Measurements from ENCODE around the gene CATSPER2.
"Not testable (repeated sequence)": the region's sequence is repeated elsewhere in the genome, so short reads cannot be mapped to it uniquely, and the experiment has no call there.

Gene CATSPER2

DNA sequence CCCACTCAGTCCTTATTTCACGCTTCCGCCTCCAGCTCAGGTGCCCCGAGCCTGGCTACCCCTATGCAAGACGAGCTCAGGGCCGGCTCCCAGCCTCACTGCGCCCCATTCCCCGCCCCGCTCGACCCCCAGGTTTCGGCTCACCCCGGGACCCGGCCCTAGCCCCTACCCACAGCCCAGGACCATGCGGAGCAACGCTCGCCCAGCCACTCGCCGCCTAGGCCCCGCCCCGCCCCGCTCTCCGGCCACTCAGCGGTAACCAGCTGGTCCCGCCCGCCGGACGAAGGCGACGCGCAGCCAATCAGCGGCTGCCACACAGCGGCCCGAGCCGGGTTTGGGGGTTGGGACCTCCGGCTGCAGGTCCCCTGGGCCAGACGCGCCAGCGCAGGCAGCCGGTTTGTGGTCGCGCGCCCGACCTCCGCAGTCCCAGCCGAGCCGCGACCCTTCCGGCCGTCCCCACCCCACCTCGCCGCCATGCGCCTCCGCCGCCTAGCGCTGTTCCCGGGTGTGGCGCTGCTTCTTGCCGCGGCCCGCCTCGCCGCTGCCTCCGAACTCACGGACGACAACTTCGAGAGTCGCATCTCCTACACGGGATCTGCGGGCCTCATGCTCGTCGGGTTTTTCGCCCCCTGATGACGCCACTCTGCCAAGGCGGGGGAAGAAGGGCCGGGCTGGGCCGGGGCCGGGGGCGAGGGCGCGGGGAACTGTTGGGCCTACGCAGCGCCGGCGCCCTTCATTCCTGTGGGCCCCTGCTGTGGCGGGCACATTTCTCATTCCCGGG, at the start of gene CATSPER2:
TSS of gene CATSPER2 (minus strand) at position 196 of the 781 bp plus-strand sequence. CDS start 783 bp downstream, outside the sequence.
- no peak for DNase-seq

DNA sequence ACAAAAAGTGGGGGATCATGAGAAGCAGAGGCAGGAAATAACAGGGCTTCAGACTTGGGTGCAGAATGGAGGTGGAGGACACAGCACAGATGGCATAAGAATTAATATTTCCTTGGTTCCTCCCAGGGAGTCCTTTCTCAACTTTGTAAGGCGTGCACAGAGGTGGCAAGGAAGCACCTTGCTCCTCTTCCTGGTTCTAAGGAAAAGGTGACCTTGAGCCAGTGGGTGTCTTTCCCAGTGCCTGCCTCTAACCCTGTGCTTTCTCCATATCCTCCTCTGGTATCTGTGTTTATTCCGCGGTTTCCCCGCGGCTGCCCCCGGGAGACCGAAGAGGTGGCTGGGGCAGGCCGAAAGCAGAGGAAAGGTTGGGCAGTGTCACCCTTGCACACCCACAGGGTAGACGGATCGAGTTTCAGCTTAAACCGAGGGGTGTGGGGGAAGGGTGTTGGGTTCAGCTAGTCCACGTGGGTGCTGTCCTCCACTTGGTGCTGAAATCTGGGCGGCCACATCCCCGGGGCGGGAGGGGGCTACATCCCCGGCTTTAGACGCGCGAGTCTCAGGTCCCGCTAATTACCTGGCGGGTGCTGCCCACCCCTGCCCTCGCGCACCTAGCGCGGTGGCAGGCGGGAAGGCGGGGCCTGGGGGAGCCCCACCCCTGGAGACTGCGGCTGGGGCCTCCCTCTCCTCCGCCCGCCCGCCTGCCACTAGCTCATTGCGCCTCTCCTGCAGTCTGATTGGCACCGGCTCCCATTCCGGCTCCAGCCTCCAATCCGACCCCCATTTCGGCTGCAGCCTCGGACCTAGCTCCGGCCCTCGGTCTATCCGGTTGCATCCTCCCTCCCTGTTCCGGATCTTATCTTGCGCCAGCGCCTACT, 44.7 kb upstream of the CATSPER2 start, which contains the start of gene CKMT1A:
TSS of gene CKMT1A (plus strand) at position 712 of the 875 bp plus-strand sequence. CDS start 192 bp downstream, outside the sequence.
- DNase-seq = not testable (repeated sequence)

DNA sequence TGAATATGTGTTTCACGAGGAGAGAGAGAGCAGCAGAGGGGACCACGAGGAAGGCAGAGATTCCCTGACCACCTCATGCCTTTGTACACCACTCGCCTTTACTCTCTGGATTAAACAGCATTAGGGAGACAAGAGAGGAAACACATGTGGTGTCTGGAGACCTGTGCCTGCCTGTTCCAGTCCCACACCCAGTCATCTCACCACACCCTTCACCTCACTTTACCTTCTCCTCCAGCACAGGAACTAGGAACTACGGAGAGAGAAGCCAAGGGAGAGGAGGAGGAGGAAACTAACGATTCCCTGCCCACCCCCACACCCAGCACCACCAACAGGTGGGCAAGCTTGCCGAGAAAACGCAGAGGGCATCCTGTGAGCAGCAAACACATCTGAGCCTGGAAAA, 44.0 kb upstream of the CATSPER2 start:
- DNase-seq = not testable (repeated sequence)

DNA sequence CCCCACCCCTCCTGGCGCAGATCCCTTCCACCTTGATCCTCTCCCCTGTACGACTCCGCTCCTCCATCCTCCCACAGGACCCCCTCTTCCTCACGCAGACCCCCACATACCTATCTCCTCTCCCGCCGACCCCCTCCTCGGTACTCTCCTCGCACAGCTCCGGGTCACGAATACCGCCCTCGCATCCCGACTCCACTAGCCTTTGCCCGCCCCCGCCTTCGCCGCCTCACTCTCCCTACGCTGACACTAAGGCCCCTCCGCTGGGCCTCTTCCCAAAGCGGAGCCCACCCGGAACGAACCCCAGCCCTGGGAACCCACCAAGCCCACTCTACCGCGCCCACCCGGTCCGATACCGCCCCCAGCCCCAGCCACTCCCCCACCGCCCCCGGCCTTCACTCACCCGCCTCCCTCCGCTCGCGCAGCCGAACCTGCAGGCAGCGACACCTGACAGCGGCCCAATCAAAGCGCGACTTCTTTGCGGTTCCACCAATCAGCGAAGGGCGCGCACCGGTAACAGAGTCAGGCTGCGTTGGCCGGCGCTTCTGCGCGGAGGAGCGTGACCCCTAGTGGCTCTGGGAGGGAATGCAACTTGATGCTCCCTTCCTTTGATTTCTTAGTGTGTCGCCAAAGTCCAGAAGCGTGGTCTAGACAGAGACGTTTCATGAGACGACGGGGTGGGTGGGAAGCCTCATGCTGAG, 41.1 kb upstream of the CATSPER2 start:
- not testable (repeated sequence) for DNase-seq

DNA sequence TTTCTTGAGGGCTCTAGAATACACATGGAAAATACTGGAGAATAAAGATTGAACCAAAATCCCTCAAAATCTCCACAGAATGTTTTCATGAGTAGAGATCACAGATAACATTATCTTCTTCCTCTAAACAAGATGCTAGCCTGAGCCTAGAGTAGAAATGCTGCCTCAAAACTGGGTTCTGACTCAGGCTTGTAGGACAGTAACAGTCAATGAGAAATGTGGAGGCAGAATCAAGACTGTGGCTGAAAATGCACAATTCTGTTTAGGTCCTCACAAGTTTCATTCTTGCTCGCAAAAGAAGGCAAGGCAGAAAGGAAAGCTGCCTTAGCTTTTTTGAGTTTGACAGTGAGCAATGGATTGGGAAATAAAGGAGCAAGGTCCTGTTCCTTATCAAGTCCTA, 25.5 kb upstream of the CATSPER2 start:
- not testable (repeated sequence) for DNase-seq

DNA sequence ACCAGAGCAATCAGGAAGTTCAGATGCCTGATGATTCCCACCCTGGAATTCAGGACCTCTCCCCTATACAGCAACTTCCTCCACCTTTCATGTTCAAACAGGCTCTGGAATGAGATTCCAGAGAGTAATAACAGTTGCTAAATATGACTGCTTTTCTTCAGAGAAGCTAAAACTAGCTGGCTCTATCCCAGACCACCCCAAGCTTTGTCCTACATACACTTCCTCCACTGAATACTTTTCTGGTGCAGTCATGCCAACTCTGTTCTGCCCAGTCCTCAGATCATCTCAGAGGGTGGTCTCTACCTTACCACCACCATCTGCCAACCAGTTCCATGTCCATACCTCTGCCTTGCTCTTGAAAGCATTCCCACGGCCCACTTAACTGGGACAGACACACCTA, 17.5 kb upstream of the CATSPER2 start:
- DNase-seq = not testable (repeated sequence)

DNA sequence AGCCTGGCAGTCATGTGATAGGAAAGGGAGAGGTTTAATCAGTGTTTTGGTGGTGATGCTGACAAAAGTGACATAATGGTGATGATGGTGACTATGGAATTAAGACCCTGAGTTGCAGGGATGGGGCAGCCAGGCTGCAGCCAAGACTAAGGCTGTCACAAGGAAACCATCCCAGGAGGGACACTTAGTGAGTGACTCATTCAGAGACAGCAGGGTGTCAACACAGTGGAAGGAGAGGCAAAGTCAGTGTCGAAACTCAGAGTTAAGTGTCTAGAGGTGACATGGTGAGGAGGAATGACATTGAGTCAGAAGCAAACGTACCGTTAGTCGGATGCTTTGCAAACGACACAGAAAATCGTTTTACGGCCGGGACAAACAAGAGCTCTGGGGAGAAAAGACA, 14.7 kb upstream of the CATSPER2 start:
- DNase-seq = not testable (repeated sequence)

DNA sequence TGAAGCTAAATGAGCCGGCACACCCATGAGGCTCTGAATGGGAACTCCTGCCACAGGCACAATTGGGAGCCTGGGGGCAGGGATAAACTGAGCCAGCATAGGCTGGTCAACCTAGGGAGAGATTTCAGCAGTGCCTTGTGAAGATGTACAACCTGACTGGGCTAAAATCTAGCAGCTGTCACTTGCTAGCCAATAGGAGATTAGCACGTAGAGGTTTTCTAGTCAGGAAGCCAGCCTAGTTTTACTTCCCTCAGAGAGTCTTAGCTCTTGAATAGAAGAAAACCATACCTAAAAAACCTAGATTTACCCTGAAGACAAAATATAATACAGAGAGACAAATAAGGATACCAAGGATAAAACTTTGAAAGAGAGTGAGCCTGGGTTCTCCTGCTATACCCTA, 13.6 kb upstream of the CATSPER2 start:
- DNase-seq = not testable (repeated sequence)

DNA sequence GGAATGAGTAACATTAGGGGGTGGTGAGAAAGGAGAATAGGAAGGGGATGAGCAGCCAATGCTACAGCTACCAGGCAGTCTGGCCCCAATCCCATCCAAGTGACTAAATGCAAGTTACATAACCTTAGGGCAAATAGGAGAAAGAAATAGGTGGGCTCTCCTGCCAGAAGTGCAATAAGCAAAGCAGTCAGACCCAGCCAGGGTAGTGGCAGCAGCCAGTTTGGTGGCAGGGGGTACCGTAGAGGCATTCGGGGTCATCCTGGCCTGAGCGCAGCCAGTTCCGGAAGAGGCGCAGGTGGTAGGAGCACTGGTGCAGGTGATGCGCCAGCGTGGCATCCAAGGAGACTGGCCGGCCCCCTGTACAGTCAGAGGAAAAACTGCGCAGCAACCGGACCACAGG, 11.1 kb upstream of the CATSPER2 start:
- DNase-seq = not testable (repeated sequence)

DNA sequence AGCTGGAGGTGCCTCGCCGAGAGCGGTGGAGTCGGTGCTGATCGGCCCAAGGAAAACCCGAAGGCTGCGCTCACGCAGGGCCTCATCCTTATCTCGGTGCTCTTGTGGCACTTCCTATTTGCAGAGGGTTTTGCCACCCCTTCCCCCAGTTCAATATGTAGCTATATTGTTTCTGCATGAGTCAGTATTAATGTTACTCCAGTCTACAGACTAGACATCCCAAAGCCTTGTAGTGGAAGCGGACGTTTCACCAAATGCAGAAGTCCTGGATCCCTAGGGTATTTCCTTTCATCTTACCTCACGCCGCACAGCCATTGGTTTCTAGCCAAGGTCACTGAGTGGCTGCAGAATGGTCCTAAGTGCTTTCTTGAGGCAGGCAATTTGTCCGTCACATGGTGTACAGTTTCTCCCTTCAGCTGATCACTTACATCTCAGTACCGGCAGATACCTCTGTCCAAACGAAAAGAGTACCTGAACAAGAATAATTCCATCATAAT, 834 bp upstream of the CATSPER2 start:
- DNase-seq = not testable (repeated sequence)

DNA sequence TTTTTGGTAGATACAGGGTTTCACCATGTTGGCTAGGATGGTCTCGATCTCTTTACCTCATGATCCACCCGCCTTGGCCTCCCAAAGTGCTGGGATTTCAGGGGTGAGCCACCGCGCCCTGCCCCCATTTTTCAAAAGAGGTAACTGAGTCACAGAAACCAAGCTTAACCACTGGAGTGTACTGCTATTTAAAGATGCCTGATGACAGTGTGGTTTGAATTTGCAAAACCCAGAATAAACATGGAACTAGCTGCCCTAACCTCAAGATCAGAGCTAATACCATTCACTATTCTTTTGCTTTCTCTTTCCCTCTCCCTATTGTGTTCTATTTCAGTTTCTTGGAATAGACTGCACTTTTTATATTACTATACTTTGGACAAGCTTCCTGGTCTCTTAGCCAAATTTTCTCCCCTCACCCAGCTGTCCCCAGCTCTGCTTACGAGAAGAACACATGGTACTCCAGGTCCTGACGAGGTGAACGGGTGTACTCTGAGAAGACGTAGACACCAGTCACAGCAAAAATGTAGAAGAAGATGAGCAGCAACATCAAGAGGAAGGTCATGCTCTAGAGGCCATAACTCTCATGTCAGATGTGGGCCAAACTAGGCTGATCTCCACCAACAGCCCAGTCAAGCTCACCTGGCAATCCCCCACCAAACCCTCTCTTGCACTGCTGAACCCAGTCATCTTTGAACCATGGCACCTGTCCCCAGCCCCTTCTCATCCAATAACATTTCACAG, 10.0 kb downstream of the CATSPER2 start:
- not testable (repeated sequence) for DNase-seq

DNA sequence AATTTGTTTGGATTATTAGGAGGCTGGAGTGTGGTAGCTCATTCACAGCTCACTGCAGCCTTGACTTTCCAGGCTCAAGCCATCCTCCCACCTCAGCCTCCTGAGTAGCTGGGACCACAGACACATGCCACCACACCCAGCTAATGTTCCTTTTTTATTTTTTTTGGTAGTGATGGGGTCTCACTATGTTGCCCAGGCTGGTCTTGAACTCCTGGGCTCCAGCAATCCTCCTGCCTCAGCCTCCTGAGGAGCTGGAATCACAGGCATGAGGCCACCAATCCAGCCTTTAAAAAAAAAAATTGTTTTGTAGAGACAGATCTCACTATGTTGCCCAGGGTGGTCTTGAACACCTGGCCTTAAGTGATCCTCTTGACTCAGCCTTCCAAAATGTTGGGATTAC, 21.7 kb downstream of the CATSPER2 start:
- not testable (repeated sequence) for DNase-seq

DNA sequence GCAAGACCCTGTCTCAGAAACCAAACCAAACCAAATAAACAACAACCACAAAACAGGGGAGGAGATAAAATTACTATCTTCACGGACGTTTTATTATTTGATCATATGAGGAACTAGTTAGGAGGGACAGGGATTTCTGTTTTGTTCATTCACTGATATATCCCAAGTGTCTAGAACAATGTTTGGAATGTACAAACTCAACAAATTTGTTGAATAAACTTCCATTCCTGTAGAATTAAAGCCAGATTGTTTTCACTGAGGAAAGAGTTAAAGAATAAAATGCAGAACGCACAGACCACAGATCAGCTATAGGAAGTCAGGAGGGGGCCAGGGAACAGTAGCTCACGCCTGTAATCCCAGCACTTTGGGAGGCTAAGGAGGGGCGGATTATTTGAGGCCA, 23.5 kb downstream of the CATSPER2 start:
- no peak for DNase-seq

DNA sequence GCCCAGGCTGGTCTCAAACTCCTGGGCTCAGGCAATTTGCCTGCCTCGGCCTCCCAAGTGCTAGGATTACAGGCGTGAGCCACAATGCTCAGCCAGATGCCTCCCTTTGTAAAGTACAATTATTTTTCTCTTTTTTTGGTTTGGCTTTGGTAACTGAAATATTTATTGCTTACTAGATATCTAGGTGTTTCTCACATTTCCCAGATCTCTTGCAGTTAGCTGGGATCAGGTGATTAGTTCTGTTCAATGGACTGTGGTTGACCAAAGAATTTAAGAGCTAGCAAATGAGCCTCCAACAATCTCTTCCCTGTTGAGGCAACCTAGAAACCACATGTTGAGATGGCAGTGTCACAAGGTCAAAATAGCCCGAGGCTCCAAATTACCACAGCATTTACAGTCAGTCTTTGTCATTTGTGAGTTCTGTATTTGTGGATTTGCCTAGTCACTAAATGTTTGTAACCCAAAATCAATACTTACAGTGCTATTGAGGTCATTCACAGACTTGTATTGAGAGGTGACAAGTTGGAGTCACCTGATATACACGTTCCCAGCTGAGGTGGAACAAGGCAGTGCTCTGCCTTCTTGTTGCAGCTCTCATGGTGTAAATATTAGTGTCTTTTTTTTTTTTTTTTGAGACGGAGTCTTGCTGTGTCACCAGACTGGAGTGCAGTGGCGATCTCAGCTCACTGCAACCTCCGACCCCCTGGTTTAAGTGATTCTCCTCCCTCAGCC, 26.4 kb downstream of the CATSPER2 start:
- not testable (repeated sequence) for DNase-seq

DNA sequence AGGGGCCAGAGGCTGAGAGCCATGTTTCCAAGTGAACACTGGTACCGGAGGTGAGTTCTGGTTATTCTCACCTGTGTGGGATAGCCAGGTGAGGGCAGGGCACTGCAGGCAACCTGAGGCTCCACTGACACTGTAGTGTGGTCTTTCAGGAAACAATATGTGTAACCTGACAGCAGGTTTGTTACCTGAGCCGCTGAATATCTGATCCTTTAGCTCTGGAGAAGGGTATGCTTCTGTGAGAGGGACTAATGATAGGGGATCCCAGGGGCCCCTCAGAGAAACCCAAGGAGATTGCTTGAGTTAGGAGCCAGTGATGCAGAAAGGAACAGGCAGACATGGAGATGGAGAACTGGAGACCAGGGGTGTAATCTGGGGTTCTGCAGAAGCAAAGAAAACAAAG, 29.9 kb downstream of the CATSPER2 start, which contains the start of gene STRC:
TSS of gene STRC (minus strand) at position 101 of the 400 bp plus-strand sequence. CDS start at position 23, 78 bp downstream.
- not testable (repeated sequence) for DNase-seq

DNA sequence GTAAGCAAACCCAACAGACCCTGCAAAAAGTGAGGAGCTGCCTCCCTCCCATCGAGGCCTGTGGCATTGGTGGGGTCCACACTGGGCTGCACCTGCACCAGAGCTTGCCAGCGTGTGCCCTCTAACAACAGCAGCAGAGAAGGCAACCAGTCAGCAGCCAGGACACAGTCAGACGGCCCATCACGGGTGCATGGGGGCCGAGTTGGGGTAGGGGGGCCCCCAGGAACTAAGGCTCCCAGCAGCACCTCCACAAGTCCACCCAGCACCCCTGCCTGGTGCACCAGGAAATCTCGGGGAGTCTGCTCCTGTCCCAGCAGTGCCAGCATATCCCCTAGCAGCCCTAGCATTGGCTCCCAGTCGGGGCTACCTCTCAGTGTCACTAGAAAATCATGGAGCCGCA, 30.9 kb downstream of the CATSPER2 start:
- not testable (repeated sequence) for DNase-seq

DNA sequence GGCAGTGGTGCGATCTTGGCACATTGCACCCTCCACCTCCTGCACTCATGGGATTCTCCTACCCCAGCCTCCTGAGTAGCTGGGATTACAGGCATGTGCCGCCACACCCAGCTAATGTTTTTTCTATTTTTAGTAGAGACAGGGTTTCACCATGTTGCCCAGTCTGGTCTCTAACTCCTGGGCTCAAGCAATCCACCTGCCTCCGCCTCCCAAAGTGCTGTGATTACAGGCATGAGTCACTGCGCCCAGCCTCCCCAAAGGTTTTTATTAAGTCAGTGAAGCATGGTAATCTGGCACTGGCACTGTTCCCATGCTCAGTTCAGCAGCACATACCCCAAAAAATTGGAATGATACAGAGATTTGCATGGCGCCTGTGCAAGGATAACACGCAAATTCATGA, 46.4 kb downstream of the CATSPER2 start:
- not testable (repeated sequence) for DNase-seq

DNA sequence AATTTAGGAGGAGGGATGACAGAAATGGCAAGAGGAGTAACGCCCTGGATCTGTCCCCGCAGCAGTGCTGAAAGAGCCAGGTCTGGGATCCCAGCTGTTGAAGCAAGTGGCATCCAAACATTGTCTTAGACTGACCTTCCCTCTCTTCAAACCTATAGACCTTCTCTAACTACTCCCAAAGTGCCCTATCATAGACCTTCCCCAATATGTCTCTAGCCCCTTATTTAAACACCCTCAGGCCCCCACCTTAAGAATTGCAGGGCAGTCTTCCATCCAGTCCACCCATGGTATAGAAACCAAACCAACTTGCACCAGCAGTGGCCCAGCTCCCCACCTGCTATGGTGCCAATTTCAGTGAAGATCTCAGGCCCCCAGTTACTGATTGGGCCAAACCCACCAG, 48.4 kb downstream of the CATSPER2 start:
- DNase-seq = not testable (repeated sequence)

DNA sequence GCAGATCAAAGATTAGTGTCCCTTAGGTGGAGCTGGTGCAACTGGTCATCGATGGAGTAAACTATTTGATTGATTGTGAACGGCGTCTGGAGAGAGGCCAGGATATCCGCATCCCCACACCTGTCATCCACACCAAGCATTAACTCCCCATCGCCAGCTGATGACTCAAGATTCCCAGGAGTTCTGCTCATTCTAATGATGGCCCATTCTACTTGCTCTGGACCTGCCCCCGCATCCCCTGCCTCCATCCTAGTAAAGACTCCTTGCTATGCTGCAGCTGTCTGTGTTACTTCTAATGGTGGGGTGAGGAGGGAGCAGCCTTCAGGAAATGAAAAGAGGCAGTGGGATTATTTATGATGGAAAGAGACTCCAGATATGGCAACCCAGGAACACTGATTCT, 49.5 kb downstream of the CATSPER2 start:
- DNase-seq = not testable (repeated sequence)

DNA sequence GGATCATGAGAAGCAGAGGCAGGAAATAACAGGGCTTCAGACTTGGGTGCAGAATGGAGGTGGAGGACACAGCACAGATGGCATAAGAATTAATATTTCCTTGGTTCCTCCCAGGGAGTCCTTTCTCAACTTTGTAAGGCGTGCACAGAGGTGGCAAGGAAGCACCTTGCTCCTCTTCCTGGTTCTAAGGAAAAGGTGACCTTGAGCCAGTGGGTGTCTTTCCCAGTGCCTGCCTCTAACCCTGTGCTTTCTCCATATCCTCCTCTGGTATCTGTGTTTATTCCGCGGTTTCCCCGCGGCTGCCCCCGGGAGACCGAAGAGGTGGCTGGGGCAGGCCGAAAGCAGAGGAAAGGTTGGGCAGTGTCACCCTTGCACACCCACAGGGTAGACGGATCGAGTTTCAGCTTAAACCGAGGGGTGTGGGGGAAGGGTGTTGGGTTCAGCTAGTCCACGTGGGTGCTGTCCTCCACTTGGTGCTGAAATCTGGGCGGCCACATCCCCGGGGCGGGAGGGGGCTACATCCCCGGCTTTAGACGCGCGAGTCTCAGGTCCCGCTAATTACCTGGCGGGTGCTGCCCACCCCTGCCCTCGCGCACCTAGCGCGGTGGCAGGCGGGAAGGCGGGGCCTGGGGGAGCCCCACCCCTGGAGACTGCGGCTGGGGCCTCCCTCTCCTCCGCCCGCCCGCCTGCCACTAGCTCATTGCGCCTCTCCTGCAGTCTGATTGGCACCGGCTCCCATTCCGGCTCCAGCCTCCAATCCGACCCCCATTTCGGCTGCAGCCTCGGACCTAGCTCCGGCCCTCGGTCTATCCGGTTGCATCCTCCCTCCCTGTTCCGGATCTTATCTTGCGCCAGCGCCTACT, 55.1 kb downstream of the CATSPER2 start, which contains the start of gene CKMT1B:
TSS of gene CKMT1B (plus strand) at position 700 of the 863 bp plus-strand sequence. CDS start 192 bp downstream, outside the sequence.
- DNase-seq = not testable (repeated sequence)

All from cortex of kidney (tissue), 1 donor.